Keratinocyte (primary cell): ENCODE results near the gene PHF14. TPM values are rescaled to one million over a fixed set of nuclear protein-coding genes. Genes with fewer than 3 reads are reported as not detected.
A peak's percentile ranks its signal among the peaks of the same experiment; 100 is the strongest.

Experiments used
- DNase-seq: peaks from one replicate; pipeline ENCODE4 v3.0.0-alpha.2; 2011; ENCODE audit warnings: low read depth, missing footprints, low spot score
- FAIRE-seq: peaks from 2 replicates; lab custom pipeline; 2011; peaks lifted over from hg19 to GRCh38; lab: Jason Lieb, UNC
- H2AFZ ChIP-seq: 2 replicates; pipeline ENCODE4 v1.6.0; 2012; ENCODE audit warnings: low read length, control low read depth, inconsistent platforms; ENCODE audit not compliant: control insufficient read depth
- H3K27ac ChIP-seq: 2 replicates; pipeline ENCODE4 v1.5.1; 2011; ENCODE audit warnings: low read length; ENCODE audit not compliant: control insufficient read depth, insufficient read depth
- H3K27me3 ChIP-seq: 3 replicates; pipeline ENCODE4 v1.6.0; 2011; ENCODE audit warnings: low read length; ENCODE audit not compliant: control insufficient read depth, insufficient read depth; ENCODE audit errors: extremely low read depth
- H3K36me3 ChIP-seq, 2 experiments: 2 replicates in 1 of 2; 3 replicates in 1 of 2; pipeline ENCODE4 v1.5.1; 2011; ENCODE audit warnings: low read length in 2 of 2, mild to moderate bottlenecking in 1 of 2; ENCODE audit not compliant: control insufficient read depth in 2 of 2, insufficient read depth in 2 of 2; ENCODE audit errors: extremely low read depth in 1 of 2
- H3K4me1 ChIP-seq: 3 replicates; pipeline ENCODE4 v1.5.1; 2011; ENCODE audit warnings: low read length; ENCODE audit not compliant: control insufficient read depth, insufficient read depth; ENCODE audit errors: extremely low read depth
- H3K4me2 ChIP-seq: 3 replicates; pipeline ENCODE4 v1.6.0; 2011; ENCODE audit warnings: low read depth, low read length; ENCODE audit not compliant: control insufficient read depth, insufficient read depth; ENCODE audit errors: extremely low read depth
- H3K4me3 ChIP-seq, 3 experiments: fragments of 200-600 bp in 1 of 3; sonication (generic) in 1 of 3; 2 replicates in 2 of 3; 3 replicates in 1 of 3; pipeline ENCODE4 v1.5.1; 2011 to 2016; ENCODE audit warnings: low read length in 3 of 3, mild to moderate bottlenecking in 3 of 3, control low read depth in 2 of 3, inconsistent platforms in 1 of 3, low read depth in 1 of 3, mixed read lengths in 1 of 3, mixed run types in 1 of 3, moderate library complexity in 1 of 3; ENCODE audit not compliant: control insufficient read depth in 2 of 3, insufficient read depth in 2 of 3; ENCODE audit errors: extremely low read depth in 1 of 3
- H3K79me2 ChIP-seq: 2 replicates; pipeline ENCODE4 v1.6.0; 2012; ENCODE audit warnings: low read length; ENCODE audit not compliant: control insufficient read depth, insufficient read depth
- H3K9ac ChIP-seq: 3 replicates; pipeline ENCODE4 v1.6.0; 2011; ENCODE audit warnings: low read length; ENCODE audit not compliant: control insufficient read depth, insufficient read depth; ENCODE audit errors: extremely low read depth
- H3K9me1 ChIP-seq: 3 replicates; pipeline ENCODE4 v1.6.0; 2011; ENCODE audit warnings: low read length; ENCODE audit not compliant: control insufficient read depth, insufficient read depth; ENCODE audit errors: extremely low read depth
- H3K9me3 ChIP-seq: 2 replicates; pipeline ENCODE4 v1.5.1; 2012; ENCODE audit warnings: low read depth, low read length; ENCODE audit not compliant: control insufficient read depth
- H4K20me1 ChIP-seq: 3 replicates; pipeline ENCODE4 v1.6.0; 2011; ENCODE audit warnings: low read length; ENCODE audit not compliant: control insufficient read depth, insufficient read depth; ENCODE audit errors: extremely low read depth
- EZH2 ChIP-seq: IDR thresholded peaks from one replicate; pipeline ENCODE4 v1.6.1; 2012; ENCODE audit warnings: inconsistent platforms, mild to moderate bottlenecking, low read length, moderate library complexity
- dilution Hi-C: fragments of 300-500 bp; cut with MboI; formaldehyde crosslinking; loops from one replicate; pipeline ENCODE4 v1.7.0; 2020; ENCODE audit warnings: low sequenced_read_pairs; ENCODE audit not compliant: extremely low pct_ligation_motif_present
- polyA plus RNA-seq, 5 experiments: library from polyadenylated mRNA; depleted of rRNA in 3 of 5; stranded (reverse) in 3 of 5; stranded (forward) in 1 of 5; unstranded in 1 of 5; fragments of >200 nt; gene quantifications; 1 replicate in 1 of 5; 2 replicates in 3 of 5; 3 replicates in 1 of 5; pipeline versions ENCODE4 v1.2.1 to v1.2.3, GENCODE V29; 2011 to 2012; ENCODE audit warnings: missing spikeins in 2 of 5, low read depth in 1 of 5, low replicate concordance in 1 of 5
- TF ChIP-seq, protein P1 (sequence below), 3 experiments: IDR thresholded peaks in 1 of 3; conservative IDR thresholded peaks in 1 of 3; optimal IDR thresholded peaks in 1 of 3; 2 replicates in 2 of 3; 3 replicates in 1 of 3; pipeline versions ENCODE3 to v1.5.1; 2011; ENCODE audit warnings: low read length in 3 of 3, mild to moderate bottlenecking in 3 of 3, moderate library complexity in 2 of 3, control low read depth in 1 of 3, inconsistent platforms in 1 of 3; ENCODE audit not compliant: insufficient read depth in 2 of 3; ENCODE audit errors: extremely low read depth in 1 of 3

The PHF14 gene
- polyA plus RNA-seq, 1 donor (not counting 4 experiments of a cell fraction or from before 2014, with no cell fraction given) = 16.9 TPM

DNA sequence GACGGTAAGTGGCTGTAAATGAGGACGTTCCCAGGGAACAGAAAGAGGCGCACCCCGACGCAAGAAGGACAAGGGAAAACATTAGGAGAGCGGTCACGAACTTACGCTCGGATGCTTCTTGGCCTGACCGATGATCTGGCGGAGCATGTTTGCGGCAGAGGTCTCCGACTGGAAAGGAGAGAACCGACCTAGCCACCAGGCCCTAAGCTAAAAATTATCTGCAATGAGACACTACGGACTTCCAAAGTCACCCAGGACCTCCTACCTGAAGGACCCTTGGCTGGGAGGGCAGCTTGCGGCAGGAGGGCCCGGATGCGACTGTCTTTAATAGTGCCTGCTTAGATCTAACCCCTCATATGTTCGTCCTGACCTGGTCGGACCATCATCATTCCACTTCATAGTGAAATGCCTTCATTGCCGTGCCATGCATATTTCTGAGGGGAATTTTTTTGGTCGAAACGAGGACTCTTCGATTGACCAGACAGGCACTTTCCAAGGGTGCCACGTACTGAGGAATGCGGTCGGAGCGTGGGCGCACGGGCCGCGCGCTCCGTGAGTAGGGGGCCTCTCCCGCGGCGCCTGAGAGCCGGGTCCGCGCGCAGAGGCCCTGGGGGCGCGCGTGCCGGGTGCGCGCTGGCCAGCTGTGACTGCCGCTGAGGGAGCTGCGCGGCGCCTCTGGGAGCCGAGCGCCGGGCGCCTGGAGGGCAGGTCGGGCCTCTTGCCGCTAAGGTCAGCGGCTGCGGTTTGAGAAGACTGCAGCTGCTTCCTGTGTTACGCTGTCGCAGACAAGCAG is 33.6 kb upstream of the PHF14 start:
- no peaks in the 10 kb centered on the region for H3K9me1 ChIP-seq
- TF ChIP-seq, protein P1, sequence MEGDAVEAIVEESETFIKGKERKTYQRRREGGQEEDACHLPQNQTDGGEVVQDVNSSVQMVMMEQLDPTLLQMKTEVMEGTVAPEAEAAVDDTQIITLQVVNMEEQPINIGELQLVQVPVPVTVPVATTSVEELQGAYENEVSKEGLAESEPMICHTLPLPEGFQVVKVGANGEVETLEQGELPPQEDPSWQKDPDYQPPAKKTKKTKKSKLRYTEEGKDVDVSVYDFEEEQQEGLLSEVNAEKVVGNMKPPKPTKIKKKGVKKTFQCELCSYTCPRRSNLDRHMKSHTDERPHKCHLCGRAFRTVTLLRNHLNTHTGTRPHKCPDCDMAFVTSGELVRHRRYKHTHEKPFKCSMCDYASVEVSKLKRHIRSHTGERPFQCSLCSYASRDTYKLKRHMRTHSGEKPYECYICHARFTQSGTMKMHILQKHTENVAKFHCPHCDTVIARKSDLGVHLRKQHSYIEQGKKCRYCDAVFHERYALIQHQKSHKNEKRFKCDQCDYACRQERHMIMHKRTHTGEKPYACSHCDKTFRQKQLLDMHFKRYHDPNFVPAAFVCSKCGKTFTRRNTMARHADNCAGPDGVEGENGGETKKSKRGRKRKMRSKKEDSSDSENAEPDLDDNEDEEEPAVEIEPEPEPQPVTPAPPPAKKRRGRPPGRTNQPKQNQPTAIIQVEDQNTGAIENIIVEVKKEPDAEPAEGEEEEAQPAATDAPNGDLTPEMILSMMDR (optimal IDR thresholded peaks at IDR 0.05 in 1 of 3, IDR thresholded peaks at IDR 0.05 in 1 of 3, conservative IDR thresholded peaks at IDR 0.05 in 1 of 3; ENCODE audit: extremely low read depth in 1 of 3, insufficient read depth in 2 of 3, low read length in 3 of 3) = no peak
- no peak for TF ChIP-seq EZH2
- FAIRE-seq = peak; percentile 86

DNA sequence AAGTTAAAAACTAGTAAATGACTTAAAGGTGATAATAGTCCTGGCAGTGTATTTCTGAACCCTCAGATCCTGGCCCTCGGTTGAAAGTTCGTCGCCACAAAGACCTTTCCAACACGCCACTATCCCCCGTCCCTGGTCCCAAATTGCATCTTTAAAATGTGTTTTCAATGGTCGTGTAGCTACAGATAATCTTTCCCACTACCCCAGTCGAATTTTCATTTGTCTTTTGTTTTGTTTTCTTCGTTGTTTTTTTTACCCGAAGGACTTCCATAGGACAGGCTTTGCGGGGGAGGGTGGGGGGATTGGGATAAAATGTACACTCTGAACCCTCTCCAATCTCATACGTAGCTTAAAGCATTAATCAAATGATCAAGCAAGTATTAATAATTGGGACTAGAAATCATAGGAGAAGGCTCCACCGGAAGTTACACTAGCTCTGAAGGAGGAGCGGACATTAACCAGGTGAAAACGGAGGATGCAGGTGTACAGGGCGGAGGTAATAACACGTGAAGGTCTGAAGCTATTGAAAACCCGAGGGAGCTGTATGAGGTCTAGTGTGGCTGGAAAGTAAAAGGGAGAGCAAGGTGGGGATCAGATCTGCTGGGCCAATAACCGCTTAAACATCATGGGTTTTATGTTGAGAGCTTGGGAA is 32.8 kb upstream of the PHF14 start:
- H3K9ac ChIP-seq = peak overlapping the region; percentile 97
- no peaks in the 10 kb centered on the region for H3K9me1 ChIP-seq
- H3K4me1 ChIP-seq = peaks cover 9% of the 10 kb centered on the region
- dilution Hi-C loops = no loop called here
- no peaks in the 10 kb centered on the region for H3K9me3 ChIP-seq
- no peaks in the 10 kb centered on the region for H3K27me3 ChIP-seq
- peak overlapping the region; percentile 84 to 98 (median 98) for H3K4me3 ChIP-seq
- H3K36me3 ChIP-seq = peaks cover 0 to 2% of the 10 kb centered on the region in 2 experiments
- H3K79me2 ChIP-seq = peaks cover 34% of the 10 kb centered on the region
- TF ChIP-seq, protein P1 (optimal IDR thresholded peaks at IDR 0.05 in 1 of 3, IDR thresholded peaks at IDR 0.05 in 1 of 3, conservative IDR thresholded peaks at IDR 0.05 in 1 of 3; ENCODE audit: extremely low read depth in 1 of 3, insufficient read depth in 2 of 3, low read length in 3 of 3) = no peak
- no peak for TF ChIP-seq EZH2
- H3K4me2 ChIP-seq = peak overlapping the region; percentile 99
- H2AFZ ChIP-seq = peak overlapping the region; percentile 97
- peak overlapping the region; percentile 98 for H3K27ac ChIP-seq
- peaks cover 3% of the 10 kb centered on the region for H4K20me1 ChIP-seq
- FAIRE-seq (no peak), DNase-seq (no peak)

More for the DNA sequence above, 33.6 kb upstream of the PHF14 start:
- H2AFZ ChIP-seq = peak overlapping the region; percentile 97
- peaks cover 3% of the 10 kb centered on the region for H4K20me1 ChIP-seq
- no peaks in the 10 kb centered on the region for H3K27me3 ChIP-seq
- DNase-seq = peak; percentile 67
- H3K4me2 ChIP-seq = peak overlapping the region; percentile 99
- H3K9ac ChIP-seq = peak overlapping the region; percentile 97
- peaks cover 2 to 4% of the 10 kb centered on the region in 2 experiments for H3K36me3 ChIP-seq
- peaks cover 9% of the 10 kb centered on the region for H3K4me1 ChIP-seq
- dilution Hi-C loops = no loop called here
- no peaks in the 10 kb centered on the region for H3K9me3 ChIP-seq
- peak overlapping the region; percentile 84 to 98 (median 98) for H3K4me3 ChIP-seq
- H3K79me2 ChIP-seq = peaks cover 38% of the 10 kb centered on the region
- H3K27ac ChIP-seq = peak overlapping the region; percentile 98
